Nucleus accumbens (tissue), 56 donors: ENCODE results near the gene PUM2.

ENCODE experiments used
- DNase-seq, 56 donors: peaks; one replicate each; lab custom pipeline; 2025; lab: John Stamatoyannopoulos, UW

PUM2 gene

GRCh38 chr2:20219763-20220380 is 130.8 kb downstream of the PUM2 start:
- DNase-seq = no peak

DNA sequence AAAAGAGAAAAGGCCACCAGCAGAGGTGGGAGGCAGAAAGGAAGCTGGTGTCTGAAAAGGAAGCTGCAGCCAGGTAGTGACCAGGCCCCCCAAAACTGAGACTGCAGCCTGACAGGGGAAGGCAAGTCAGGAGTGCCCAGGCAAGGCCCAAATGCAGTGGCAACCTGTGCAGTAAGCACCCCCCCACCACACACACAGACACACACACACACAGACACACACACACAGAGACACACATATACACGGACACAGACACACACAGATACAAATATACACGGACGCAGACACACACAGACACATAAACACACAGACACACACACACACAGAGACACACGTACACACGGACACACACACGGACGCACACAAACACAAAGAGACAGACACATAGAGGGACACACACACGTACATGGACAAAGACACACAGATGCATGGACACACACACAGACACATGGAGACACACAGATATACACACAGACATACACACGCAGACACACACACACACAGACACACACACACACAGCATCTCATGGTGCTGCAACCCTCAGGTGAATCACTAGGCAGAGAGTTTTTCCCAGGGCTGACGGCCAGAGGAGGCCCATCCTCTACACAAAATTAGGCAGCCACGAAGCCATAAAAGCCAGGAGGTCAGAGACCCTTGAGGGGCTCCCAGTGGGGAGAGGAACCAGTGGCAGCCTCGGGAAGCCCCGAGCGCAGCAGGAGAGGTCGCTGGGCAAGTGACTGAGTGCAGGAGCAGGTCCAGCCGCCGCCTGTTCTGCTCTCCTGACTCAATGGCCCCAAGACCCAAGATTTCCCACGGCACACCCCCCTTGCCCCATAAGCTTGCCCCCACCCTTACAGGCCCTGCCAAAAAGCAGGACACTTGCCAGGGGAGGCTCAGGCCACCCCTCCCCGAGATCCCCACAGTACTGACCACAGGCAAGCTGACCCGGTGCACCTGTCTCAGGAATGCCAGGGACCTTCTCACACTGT is 132.0 kb downstream of the PUM2 start:
- no peak for DNase-seq

DNA sequence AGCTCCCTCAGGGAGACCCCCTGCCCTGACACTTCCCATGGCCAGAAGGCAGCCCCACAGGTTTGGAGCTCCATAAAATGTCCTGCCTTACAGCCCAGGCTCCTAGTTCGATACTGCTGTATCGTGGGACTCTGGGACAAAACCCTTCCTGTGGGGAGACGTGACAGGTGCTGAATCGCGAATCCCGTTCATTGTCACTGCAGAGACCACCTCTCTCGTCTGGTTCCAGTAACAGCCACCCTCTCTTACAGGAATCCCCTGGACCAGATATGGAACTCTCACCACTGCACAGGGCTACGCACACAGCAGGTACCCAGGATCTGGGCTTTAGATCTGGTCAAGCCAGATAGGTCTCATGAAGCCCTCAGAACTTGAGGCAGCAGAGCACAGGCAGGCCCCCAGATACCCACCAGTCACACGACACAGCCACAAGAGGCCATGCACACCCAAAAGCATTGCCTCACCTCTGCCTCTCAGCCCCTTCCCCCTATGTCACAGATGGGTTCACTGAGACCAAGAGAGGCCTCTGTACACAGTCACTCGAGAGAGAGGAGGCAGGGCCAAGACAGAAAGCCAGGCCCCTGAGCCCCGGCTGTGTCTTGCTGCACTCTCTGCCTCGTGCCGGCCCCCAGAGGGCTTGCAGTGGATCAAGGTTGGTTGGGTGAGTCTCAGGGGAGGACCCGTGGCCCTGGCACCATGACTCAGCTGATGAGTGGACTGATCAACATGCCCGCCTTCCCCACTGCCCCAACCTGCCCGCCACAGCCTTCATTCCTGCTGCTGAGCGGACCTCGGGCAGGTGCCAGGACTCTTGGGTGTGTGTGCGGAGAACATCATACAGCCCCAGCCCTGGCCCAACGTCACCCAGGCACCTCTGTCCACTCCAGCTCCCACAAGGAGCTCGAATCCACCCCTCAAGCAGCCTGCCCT is 133.3 kb downstream of the PUM2 start:
- DNase-seq = no peak

GRCh38 chr2:20216130-20217025 is 134.3 kb downstream of the PUM2 start:
- DNase-seq = no peak

GRCh38 chr2:20215183-20216040 is 135.2 kb downstream of the PUM2 start:
- no peak for DNase-seq

DNA sequence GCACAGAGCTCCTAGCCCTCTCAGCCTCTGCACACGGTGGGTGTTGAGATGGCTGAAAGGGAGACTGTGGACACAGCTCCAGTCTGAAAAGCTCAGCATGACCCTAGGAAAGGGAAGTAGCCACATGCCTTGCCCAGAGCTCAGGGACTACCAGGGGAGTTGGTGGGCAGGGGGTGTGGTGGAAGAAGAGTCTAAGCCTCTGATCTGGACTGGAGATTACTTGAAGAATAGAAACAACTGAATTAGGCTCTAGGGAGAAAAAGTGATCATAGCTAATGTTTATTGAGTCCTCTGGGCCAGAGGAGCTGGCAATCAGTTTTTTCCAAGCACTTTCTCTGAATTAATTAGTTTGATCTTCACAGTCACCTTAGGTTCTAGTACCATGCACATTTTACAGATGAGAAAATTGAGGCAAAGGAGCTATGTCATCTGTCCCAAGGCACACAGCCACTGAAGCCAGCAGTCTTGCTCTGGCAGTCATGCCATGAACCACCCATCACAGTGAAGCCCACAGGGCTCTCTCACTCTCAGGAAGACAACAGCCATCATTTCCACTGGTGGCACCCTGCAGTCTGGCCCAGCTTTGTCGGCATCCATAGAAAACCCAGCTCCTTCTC is 136.0 kb downstream of the PUM2 start:
- DNase-seq = no peak

DNA sequence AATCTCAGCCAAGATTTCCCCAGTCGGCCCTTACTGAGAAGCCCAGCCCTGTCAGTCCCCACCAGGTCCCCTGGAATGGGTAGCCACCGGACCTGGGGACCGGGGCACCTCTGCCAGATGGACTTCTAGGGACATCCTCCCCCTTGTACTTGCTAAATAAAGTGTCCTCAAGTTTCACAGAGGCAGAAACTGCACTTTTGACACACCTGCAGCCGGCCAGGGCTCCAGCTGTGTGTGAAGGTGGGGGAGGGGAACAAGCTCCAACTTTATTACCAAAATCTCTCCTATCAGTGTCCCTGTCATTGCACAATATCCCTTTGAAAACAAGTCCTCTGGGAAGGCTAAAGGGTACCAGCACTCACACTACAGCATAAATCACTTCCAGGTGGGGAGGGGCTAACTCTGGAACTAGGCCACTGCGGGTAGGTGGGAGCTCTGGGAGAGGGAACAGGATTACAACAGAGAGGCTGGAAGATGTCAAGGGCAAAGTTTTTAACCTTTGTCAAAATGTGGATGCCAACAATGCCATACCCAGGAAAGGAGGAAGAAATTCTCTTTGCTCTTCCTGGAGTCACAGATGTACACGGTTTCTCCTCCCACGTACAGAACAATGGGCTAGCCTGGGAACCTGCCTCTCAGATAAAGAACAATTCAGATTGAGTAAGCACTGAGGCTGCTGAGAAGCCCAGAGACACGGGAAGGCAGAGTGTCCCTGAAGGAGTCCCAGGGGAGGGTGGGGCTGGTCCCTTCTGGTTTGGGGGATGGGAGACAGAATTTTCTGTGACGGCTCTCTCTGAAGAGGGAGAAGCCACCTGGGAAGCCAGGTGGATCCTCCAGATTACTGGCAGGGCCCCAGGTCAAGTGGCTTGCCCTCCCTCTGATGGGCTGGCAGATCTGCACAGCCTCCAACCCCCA is 136.7 kb downstream of the PUM2 start:
- DNase-seq = no peak

DNA sequence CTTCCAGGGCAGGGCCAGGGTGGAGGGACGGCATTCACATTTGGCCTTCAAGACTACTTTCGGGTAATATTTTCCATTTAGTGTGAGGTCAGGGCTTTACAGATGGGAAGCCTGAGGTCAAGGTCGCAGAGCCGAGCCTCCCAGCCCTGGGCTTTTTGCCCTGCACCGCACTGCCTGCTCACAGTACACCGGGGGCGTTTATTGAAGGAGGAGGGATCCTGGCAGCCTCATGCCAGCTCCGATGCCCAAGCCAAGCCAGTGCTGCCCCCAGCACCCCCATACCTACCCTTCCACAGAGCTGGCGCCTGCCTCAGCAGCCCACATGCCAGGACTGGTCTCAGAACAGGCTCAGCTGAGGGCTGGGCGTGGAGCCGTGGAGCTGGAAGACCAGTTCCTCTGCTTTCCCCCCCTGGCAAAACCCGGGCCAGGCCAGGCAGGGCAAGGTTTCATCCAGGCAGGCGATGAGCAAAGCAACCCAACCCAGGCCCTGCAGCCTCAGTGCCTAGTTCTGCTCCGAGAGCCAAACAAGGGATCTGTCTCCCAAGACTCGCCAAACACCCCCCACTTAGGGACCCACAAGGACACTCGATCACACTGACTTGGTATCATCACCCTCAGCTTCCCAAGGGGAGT is 137.7 kb downstream of the PUM2 start:
- no peak for DNase-seq

GRCh38 chr2:20212459-20212870 is 138.2 kb downstream of the PUM2 start:
- DNase-seq = no peak

DNA sequence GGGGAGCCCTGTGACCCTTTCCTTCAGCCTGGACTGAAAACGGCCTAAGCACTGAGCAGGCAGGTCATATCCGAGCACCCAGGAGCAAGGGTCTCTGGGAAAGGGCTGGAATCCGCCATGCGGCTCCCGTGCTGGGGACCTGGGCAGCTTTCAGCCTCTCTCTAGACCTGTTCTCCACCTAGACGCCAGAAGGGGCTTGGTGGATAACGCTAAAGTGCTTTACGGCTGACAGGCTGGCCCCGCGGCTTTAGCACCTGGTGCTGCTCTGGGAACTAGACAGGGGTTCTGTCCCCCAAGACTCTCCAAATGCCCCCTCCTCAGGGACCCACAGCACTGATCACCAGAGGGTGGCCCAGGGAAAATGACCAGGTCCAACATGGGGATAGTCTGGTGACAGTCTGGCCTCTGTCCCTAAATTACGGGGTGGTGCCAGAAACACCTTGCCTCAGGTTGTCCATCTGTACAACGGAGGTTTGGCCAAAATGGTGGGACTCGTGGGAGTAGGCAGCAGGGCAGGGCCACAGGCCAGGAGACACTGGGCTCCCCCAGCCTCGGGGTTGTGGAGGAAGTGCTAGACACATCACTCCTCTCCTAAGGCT is 138.7 kb downstream of the PUM2 start:
- no peak for DNase-seq

DNA sequence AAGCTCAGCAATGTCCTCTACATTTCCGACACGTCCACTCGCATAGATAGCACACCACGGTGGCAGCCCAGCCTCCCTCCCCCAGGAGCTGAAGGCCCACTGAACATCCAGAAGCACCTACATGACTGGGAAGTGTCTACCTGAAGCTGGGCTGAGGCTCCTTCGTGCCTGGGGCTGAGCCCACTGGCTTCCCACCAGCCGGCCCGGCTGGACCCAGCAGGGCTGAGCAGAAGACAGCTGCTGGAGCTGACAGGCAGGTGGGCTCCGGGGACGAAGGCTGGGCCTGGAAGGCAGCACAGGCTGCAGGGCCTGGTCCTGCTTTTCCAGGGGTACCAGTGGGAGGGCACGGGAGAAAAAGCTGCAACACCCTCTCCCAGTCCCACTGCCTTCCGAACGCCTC is 139.2 kb downstream of the PUM2 start:
- no peak for DNase-seq

- DNase-seq = no peak
Observed at GRCh38 chr2:20210462-20210861, 140.2 kb downstream of the PUM2 start.

DNA sequence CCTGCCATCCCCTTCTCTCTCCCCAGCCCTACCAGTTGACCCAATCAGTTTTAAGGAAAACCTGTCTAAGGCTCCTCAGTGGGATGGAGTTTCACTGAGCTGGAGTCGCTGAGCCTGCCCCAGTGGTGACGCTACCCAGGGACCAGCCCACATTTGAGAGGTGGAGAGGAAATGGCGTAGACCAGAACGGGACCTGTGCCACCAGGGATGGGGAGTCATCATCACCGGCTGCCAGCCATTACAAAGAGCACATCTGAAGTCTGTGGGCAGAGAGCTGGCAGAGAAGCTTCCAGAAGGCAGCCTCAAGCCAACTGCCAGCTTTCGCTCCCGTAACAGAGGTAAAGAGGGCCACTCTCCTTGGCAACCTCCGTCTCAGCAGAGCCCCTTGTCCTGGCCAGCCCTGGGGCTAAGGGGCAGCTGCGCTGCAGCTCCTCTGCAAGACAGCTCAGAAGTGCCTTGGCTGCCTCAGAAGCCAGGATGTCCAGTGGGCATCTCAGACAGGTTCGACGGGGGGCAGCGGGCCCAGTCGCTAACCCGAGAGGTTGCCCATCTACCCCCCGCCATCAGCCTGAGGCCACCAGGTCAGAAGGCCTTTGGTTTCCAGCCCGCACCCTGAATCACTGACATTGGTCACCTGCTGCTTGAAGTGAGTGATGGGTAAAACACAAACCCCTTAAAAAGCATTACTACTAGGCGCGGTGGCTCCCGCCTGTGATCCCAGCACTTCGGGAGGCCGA is 141.1 kb downstream of the PUM2 start:
- DNase-seq = no peak

GRCh38 chr2:20208476-20208859 is 142.2 kb downstream of the PUM2 start:
- DNase-seq = no peak

DNA sequence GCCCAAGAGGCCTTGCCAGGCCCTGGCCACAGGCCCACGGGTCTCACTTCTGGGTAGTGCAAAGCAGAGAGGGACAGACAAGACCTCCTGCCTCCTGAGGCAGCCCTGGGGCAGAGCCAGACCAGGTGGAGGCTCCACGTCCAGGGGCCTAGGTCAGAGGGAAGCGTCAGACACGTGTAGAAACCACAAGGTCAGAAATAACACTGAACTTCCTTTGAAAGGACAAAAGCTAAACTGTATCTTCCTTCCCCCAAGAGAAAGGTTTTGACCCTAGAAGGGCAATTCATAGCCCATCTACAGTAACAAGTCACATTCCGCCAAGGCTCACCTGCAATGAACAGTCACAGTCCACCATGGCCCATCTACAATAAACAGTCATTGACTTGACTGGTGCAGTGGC is 143.6 kb downstream of the PUM2 start:
- no peak for DNase-seq
